ENCODE results near the gene TCHP.
"Not testable (repeated sequence)": the region's sequence is repeated elsewhere in the genome, so short reads cannot be mapped to it uniquely, and the experiment has no call there.

TCHP gene, protein sequence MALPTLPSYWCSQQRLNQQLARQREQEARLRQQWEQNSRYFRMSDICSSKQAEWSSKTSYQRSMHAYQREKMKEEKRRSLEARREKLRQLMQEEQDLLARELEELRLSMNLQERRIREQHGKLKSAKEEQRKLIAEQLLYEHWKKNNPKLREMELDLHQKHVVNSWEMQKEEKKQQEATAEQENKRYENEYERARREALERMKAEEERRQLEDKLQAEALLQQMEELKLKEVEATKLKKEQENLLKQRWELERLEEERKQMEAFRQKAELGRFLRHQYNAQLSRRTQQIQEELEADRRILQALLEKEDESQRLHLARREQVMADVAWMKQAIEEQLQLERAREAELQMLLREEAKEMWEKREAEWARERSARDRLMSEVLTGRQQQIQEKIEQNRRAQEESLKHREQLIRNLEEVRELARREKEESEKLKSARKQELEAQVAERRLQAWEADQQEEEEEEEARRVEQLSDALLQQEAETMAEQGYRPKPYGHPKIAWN

DNA sequence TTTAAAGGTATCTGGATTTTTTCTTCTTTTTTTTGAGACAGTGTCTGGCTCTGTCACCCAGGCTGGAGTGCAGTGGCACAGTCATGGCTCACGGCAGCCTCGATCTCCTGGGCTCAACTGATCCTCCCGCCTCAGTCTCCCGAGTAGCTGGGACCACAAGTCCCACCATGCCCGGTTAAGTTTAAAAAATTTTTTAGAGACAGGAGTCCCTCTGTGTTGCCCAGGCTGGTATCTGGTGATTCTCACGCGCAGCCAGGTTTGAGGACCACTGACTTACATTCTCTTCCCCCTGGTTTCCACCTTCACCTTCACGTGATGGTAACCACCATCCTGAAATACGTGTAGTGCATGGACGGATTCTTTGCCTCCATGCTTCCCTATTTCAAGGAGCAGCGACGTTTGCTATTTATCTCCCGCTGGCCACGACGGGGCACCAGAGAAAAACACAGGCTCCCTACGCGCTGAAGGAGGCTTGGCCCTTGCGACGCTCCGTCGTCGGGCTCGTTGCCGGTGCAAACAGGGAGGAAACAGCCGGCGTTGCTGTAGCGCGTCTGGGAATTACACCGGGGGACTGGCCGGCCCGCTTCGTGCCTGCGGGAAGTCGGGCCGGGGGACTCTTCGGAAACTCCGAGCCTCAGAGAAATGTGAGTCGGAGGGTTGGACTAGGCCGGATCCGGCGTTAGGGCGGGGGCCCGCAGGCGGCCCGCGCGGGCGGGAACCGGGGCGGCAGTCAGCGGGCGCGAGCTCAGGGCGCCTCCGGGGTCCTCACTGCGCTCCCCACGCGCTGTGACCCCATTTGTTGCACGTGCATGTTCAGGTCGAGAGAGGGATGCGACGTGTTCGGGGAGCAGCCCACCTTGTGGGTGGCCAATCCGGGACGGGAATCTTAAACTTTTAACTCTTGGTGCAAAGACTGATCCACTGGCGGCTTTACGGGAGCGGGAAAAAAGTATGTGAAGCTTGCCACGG, at the start of gene TCHP:
TSS of gene TCHP (plus strand) at position 492 of the 969 bp plus-strand sequence. CDS start 2,753 bp downstream, outside the sequence.
- peak in 55 of 56 donors; percentile 24 to 91 (median 76) for DNase-seq

DNA sequence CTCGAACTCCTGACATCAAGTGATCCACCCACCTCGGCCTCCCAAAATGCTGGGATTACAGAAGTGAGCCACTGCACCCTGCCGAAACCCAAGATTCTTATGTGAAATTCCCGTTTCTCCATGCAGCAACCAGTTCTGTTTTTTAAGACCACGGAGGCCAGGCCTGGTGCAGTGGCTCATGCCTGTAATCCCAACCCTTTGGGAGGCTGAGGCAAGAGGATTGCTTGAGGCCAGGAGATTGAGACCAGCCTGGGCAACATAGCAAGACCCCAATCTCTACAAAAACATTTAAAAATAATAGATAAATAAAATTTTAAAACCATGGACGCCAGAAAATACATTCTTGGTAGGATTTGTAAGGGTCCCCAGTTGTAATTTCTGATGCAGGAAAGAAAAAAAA, 49.6 kb upstream of the TCHP start:
- DNase-seq = not testable (repeated sequence)

DNA sequence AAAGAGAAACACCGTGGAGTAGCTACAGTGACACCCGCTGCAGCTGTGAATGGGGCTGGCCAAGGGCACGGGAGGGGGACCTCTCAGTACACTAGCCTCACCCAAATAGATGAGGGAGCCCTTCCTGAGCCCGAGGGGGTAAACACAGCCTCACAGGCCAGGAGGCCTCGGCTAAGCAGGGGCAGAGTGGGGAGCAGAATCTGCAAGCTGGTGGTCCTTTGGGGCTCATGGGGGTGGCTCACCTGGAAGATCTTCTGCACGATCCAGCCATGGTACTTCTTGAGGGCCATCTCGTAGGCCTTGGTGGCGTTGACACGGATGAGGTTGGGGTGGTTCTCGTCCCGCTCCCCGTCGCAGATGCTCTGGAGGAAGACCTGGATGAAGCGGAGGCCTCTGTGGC, 44.7 kb upstream of the TCHP start:
- DNase-seq = no peak

DNA sequence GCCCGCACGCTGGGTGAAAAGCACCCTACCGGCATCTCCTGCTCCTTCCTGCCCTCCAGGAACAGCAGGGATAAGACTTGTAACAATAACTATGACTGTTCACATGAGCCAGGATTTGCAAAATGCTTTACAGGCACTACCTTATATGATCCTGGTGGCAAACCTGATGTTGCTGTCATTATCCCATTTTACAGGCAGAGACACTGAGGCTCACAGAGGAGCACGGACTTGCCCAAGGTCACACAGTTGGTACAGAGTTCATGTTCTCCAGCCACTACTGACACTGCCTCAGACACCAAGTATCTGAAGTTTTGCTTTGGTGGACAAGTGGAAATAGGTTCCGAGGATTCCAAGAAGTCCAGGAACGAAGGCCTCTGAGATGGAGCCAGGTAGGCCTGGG, 42.4 kb upstream of the TCHP start:
- no peak for DNase-seq

DNA sequence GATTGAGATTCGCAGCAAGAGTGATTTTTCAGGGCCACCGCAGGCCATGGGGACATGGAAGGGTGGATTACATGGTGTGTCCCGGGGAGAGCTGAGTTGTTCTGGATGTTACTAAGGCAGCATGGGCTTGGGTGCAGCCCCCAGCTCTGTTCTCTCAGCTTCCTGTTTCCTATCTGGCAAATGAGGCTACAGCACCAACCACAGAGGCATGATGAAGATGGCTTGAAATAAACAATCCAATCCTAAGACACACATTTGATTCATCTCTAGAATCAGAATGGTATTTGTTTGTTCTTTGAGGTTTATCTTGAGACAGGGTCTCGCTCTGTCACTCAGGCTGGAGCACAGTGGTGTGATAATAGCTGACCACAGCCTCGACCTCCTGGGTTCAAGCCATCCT, 41.3 kb upstream of the TCHP start:
- no peak for DNase-seq

DNA sequence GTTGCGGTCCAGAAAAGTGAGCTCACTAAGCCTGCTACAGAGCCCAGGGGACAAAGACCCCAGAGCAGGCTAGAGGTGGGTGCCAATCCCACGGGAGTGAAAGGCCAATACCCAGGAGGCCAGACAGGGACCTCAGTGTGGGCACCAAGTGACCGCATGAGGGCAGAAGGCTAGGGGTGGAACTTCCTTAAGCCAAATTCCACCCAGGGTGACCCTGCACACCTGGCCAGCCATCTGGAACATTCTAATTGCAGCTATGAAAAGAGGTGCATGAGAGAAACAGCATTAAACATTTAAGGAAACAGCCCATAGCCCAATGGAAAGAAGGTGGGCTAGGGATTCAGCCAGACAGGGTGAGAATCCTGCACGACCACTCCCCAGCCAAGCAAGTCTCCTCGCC, 39.1 kb upstream of the TCHP start:
- DNase-seq = no peak

DNA sequence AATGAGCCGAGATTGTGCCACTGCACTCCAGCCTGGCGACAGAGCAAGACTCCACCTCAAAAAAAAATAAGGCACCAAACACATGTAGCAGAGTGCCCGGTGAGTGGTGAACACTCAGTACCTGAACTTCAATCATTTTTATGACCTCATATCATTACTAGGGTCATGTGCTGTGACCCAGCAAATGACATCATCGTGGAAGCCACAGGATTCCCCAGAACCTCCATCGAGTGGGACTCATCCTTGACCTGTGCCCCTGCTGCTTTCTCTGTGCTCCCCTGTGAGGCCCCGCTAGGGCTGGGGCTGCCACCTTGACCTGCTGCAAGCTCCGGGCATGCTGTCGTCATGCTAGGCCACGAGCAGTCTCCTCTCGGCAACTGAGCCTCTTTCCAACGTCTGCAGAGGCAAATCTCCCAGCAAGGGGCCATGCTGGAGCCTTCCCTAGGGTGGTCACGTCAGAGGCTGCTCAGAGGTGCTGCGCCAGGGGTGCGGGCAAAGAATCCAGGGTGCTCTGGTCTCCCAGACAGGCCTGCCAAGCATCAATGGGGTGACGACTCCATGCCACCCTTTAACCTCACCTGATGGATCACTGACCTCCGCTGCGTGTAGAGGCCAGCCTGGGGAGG, 38.3 kb upstream of the TCHP start:
- no peak for DNase-seq

DNA sequence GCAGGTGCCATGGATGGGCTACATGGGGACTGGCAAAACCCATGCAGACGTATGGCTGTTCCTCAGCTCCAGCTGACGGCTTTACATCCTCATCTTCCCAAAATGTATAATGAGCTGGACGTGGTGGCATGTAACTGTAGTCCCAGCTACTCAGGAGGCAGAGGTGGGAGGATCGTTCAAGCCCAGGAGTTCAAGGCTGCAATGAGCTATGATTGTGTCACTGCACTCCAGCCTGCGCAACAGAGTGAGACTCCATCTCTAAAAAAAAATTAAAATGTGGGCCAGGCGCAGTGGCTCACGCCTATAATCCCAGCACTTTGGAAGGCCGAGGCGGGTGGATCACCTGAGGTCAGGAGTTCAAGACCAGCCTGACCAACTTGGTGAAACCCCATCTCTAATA, 37.6 kb upstream of the TCHP start:
- DNase-seq = not testable (repeated sequence)

DNA sequence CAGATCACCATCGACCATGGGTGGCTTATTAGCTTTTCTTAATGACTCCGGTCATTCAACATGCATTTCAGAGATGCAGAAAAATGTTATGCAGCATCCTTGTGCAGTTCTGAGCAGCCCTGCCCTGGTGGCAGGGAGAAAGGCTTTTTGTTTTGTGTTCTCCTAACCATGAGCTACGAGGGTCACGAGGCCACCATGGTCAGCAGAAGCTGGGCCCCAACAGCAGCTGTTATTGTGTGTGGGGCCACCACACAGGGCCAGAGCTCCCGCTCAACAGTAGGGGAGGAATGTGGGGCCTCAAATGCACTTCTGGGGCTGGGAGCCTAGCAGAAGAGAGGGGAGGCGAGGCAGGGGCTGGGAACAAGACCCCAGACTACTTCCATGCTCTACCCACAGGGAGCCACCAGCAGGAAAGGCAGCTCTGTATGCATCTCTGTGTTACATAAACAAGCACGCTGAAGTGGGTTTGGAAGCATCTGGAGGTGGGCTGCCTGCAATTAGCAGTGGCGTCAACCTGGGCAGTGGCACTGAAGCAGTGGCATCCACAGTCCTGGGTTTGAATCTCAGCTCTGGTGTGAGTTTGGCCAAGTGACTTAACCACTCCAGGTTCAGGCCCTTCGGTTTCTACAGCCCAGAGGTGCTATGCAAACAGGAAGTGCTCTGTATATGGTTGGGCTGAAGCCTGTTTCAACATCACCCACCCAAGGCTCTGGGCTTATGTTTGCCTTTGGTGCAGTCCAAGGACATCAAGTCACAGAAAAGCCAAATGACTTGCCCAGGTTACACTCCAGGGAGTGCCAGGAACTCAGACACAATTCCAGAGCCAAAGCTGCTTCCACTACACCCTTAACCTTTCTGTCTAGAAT, 36.0 kb upstream of the TCHP start:
- peak in 53 of 56 donors; percentile 13 to 91 (median 68) for DNase-seq

DNA sequence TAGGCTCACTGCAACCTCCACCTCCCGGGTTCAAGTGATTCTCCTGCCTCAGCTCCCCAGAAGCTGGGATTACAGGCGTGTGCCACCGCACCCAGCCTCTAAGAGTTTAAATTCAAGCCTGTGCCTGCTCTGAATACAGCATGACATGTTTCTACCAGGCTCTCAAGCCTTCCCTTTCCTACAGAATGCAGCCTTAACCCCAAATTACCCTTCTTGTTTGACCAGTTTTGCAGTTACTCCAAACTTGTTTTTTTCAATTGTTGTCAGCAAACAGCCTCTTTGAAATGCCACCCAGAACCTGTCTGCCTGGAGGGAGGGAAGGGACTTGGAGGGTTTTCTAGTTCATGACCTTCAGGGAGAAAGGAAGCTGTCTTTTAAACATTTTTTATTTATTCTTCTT, 35.2 kb upstream of the TCHP start:
- no peak for DNase-seq

DNA sequence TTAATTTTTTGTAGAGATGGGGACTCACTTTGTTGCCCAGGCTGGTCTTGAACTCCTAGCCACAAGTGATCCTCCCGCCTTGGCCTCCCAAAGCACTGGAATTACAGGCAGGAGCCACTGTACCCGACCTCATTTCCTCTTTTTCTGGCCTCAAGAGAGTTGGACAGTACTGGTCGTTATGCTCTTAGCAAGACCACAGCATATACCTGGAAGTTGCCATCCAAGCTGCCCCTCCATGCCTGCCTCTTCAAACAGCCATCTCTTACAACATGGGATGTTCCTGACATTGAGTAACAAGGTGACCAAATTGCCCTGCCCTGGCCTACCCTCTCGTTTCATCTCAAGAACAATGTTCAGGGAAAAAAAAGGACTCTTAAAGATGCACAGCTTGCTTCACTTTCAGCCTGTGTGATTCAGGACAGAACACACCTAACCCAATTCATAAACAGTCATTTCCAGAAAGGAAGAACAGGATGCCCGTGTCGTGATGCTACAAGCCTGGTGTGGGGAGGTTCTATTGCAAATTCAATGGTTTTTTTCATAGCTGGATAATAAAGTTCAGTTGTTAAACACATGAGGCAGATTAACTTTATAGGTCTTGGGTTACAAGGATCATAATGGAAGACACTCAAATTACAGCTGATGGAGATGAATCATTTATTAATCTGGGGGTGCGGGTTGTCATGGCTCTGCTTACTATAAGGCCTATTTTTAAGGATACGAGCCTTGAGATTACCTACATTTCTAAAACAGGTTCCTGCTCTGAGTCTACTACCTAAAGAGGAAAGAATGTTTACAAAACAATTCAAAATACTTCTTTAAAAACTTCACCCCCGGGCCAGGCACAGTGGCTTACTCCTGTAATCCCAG, 31.7 kb upstream of the TCHP start:
- DNase-seq = no peak

DNA sequence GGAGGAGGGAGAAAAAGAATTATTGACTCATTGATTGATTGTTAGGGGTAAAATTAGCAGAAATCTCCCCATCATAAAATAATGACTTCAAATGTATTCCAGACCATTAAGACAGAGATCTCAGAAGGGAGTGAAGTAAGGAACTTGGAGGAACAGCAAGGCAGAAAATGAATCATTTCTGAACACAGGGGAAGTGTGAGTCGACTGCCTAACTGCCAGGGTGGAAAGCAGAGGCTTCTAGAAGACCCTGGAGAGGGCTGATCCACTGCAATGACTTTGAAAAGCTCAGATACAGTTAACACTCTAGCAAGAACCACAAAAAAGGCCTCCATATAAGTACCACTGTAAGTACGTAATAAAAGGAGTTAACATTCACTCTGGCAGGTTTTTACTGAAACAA, 29.4 kb upstream of the TCHP start:
- no peak for DNase-seq

DNA sequence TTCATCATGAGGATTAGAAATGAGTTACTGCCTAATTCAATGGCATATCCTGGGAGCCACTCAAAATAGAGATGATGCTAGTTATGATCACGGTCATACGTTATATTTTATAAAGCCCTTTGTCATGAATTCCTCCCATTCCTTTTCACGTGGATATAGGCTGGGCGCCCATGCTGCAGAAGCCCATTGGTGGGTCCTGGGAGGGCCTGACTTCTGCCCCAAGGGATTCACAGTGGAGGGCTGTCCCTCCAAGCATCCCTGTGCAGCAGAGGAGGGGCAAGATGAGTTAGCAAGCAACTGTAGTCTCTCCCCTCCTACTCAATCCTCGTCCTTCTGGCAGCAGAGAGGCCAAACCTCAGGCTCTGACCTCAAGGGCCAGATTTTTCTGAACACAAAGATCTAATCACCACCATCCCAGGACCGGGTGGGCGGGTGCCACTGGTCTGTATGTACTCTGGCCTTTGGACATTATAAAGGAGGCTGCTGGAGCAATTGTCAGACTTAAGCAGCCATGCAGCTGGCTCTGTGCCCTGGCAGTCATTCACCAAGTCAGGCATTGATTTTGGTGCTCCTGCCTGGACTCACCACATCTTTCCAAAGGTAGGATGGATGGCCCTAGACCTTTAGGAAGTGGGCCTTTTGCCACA, 28.3 kb upstream of the TCHP start:
- peak in 8 of 56 donors; percentile 12 to 75 (median 21) for DNase-seq

DNA sequence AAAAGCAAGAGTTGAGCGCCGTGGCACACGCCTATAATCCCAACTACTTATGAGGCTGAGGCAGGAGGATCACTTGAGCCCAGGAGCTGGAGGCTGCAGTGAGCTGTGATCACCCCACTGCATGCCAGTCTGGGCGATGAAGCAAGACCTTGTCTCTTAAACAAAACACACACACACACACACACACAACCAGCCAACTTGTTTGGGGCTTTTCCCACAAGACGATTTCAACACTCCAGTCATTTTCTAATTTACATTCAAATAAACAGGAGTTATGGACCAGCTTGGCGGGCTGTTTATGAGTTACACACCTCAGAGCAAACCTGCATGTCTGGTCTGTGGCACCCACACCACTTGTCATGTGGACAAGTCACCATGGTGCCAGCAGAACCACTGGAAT, 26.4 kb upstream of the TCHP start:
- DNase-seq = no peak

DNA sequence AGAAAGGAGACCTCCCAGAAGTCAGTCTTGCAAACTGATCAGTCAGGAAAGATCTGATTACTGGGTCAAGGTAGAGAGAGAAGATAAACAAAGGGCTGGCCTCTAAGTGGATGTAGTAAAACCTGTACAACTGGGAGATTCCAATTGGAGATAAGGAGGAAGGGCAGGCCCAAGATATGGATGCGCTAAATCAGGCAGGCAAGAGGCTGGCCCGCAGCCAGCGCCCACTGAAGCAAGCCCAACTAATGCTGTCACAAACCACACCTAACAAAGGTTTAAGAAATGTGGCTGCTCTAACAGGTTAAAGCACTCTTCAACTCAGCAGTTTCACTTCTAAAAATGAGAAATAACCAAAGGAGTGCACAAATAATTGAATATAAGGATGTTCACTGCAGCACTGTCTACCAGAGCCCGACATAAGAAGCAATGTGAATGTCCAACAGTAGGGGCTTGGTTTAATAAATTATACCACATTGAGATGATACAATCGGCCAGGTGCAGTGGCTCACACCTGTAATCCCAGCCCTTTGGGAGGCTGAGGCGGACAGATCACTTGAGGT, 24.4 kb upstream of the TCHP start:
- no peak for DNase-seq

DNA sequence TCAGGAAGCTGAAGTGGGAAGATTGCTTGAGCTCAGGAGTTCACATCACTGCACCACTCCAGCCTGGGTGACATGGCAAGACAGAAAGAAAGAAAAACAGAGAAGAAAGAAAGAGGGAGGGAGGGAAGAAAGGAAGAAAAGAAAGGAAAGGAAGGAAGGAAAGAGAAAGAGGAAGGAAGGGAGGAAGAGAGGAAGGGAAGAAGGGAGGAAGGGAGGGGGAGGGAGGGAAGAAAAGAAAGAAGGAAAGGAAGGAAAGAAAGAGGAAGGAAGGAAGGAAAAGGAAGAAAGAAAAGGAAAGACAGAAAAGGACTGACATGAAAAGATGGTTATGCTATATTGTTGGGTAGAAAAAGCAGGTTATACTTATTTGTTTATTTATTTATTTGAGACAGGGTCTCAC, 23.7 kb upstream of the TCHP start:
- no peak for DNase-seq

DNA sequence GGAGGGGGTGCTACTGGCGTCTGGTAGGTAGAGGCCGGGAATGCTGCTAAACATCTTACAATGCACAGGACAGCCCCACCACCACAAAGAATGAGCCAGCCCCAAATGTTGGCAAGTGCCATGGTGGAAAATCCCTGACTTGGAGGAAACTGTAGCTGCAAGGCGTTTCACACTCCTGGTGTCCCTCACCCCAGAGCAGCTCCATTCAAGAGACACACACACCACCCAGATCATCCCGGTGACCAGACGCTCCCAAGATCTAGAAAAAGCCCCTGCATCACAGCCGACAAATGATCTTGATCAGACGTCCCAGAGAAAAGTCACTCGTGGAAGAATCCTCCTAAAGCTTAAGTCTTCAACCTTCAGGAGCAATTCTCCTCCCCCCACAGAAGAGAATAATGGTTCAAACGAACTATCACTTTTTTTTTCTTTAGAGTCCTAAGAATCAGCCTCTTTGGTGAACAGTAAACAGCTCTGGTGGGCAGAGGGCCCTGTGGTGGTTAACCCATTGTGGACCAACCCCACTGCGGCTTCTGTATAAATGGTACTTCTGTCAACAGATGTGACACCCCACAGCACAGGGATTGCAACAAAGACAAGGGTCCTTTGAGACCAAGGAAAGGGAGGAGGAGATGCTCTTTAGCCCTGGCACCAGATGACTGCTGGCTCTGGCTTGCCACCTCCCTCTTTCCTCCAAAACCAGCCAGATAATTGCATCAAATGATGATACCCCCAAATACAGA, 22.4 kb upstream of the TCHP start:
- DNase-seq = peak in 39 of 56 donors; percentile 7 to 84 (median 46)

DNA sequence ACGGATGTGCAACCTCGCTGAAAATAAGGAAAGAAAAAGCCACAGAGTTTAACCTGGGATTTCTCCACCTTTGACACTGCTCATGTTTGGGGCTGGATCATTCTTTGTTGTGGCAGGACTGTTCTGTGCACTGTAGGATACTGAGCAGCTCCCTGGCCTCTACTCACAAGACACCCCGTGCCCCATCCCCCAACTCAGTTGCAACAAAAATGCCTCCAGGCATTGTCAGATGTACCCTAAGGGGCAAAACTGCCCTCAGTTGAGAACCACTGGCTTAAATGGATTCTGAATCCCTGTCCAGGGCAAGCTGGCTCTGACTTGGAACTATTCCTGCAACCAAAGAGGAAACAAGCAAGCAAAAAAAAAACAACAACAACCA, 21.8 kb upstream of the TCHP start:
- peak in 9 of 56 donors; percentile 33 to 66 (median 46) for DNase-seq
